Measurements from ENCODE around the gene RIOK3.

The RIOK3 gene

DNA sequence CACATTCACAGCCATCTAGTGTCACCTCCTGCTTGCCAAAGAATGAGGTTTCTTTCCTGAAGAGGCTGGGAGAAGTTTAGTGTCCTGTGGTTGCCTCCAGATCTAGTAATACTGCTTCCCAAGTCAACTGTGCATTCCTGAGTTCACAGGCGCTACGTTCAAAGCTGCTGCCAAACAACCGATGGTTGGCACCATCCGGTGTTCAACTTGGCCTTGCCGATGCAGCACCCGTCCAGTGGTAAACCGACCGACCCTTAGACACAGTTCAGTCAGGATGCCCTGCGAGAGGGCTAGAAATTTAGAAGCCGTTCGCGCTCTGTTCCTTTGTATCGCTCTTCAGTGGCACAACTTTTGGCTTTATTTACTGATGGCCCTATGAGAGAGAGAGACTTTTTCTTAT, 78.8 kb downstream of the RIOK3 start:
- DNase-seq: no peak

Measured in MV-4-11 (cell line).